Measurements from ENCODE around the gene CCKAR.

- TF ChIP-seq, protein P1, sequence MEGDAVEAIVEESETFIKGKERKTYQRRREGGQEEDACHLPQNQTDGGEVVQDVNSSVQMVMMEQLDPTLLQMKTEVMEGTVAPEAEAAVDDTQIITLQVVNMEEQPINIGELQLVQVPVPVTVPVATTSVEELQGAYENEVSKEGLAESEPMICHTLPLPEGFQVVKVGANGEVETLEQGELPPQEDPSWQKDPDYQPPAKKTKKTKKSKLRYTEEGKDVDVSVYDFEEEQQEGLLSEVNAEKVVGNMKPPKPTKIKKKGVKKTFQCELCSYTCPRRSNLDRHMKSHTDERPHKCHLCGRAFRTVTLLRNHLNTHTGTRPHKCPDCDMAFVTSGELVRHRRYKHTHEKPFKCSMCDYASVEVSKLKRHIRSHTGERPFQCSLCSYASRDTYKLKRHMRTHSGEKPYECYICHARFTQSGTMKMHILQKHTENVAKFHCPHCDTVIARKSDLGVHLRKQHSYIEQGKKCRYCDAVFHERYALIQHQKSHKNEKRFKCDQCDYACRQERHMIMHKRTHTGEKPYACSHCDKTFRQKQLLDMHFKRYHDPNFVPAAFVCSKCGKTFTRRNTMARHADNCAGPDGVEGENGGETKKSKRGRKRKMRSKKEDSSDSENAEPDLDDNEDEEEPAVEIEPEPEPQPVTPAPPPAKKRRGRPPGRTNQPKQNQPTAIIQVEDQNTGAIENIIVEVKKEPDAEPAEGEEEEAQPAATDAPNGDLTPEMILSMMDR (IDR thresholded peaks at IDR 0.05; ENCODE audit: insufficient read depth, low read depth, low read length), result no peak
- TF ChIP-seq EZH2 (IDR thresholded peaks at IDR 0.05; ENCODE audit: insufficient read depth, low read length), result no peak
These were observed 25.7 kb upstream of the CCKAR start for GRCh38 chr4:26515936-26516335.

Data from astrocyte (in vitro differentiated cells and primary cell).